WTC11 (cell line): ENCODE measurements around the gene PSMC3. TPM values are rescaled to one million over a fixed set of nuclear protein-coding genes. Genes with fewer than 3 reads are reported as not detected.

Experiments
- ATAC-seq: fragments of 200-7000 bp; cut with Tn5 transposase; 2 replicates; pipeline ENCODE4 v1.10.0; 2021; ENCODE audit warnings: mild to moderate bottlenecking, moderate library complexity
- CTCF ChIA-PET: fragments of 300-600 bp; sonication (Branson Sonifier 250); formaldehyde crosslinking; loops from one replicate; lab custom pipeline; 2021; ENCODE audit warnings: antibody characterized with exemption; lab: Charles Lee
- POLR2A ChIA-PET: fragments of 350-600 bp; sonication (Branson Sonifier 250); formaldehyde crosslinking; loops from one replicate; lab custom pipeline; 2021; ENCODE audit warnings: antibody characterized with exemption; lab: Charles Lee
- DNase-seq: peaks from one replicate; pipeline ENCODE4 v3.0.0; 2021; ENCODE audit warnings: low spot score
- H3K27ac Mint-ChIP-seq: 2 replicates; pipeline ENCODE4 v1.8.0; 2021; ENCODE audit warnings: mixed read lengths
- H3K27me3 Mint-ChIP-seq: 2 replicates; pipeline ENCODE4 v1.8.0; 2021; ENCODE audit warnings: low read depth, mild to moderate bottlenecking, moderate library complexity, mixed read lengths
- H3K36me3 Mint-ChIP-seq: 2 replicates; pipeline ENCODE4 v1.8.0; 2021; ENCODE audit warnings: mixed read lengths
- H3K4me1 Mint-ChIP-seq: 2 replicates; pipeline ENCODE4 v1.8.0; 2022; ENCODE audit warnings: mixed read lengths
- H3K4me3 Mint-ChIP-seq: 2 replicates; pipeline ENCODE4 v1.8.0; 2021; ENCODE audit warnings: mild to moderate bottlenecking, moderate library complexity, mixed read lengths
- H3K9me3 Mint-ChIP-seq: 2 replicates; pipeline ENCODE4 v1.8.0; 2021; ENCODE audit warnings: mixed read lengths
- CDX4 ChIP-seq: fragments of 250-450 bp; sonication (Bioruptor Pico); IDR thresholded peaks from 2 replicates; pipeline ENCODE4 v1.9.0; 2021; ENCODE audit warnings: moderate library complexity, mild to moderate bottlenecking, inconsistent platforms, borderline replicate concordance
- ESRRA ChIP-seq: sonication (generic); formaldehyde crosslinking; IDR thresholded peaks from 2 replicates; pipeline ENCODE4 v1.8.1; 2022; ENCODE audit warnings: mild to moderate bottlenecking, missing genetic modification reagents, borderline replicate concordance
- GTF2I ChIP-seq: fragments of 250-450 bp; sonication (Bioruptor Pico); conservative IDR thresholded peaks from 2 replicates; pipeline ENCODE4 v1.4.0; 2021; ENCODE audit warnings: mild to moderate bottlenecking
- JUN ChIP-seq: sonication (generic); formaldehyde crosslinking; IDR thresholded peaks from 2 replicates; pipeline ENCODE4 v1.8.0; 2023; ENCODE audit warnings: mild to moderate bottlenecking, missing genetic modification reagents
- KAT7 ChIP-seq: sonication (generic); formaldehyde crosslinking; IDR thresholded peaks from 2 replicates; pipeline ENCODE4 v1.8.1; 2023; ENCODE audit warnings: missing genetic modification reagents, mild to moderate bottlenecking, borderline replicate concordance
- MLX ChIP-seq: sonication (generic); formaldehyde crosslinking; IDR thresholded peaks from 2 replicates; pipeline ENCODE4 v1.8.1; 2023; ENCODE audit warnings: mild to moderate bottlenecking, missing genetic modification reagents, moderate library complexity
- NR1H2 ChIP-seq: sonication (generic); formaldehyde crosslinking; IDR thresholded peaks from 2 replicates; pipeline ENCODE4 v1.9.0; 2021; ENCODE audit warnings: mild to moderate bottlenecking, moderate library complexity, missing genetic modification reagents
- NR2C2 ChIP-seq: sonication (generic); formaldehyde crosslinking; IDR thresholded peaks from 2 replicates; pipeline ENCODE4 v1.8.0; 2022; ENCODE audit warnings: mild to moderate bottlenecking, missing genetic modification reagents
- PRRX2 ChIP-seq: fragments of 250-450 bp; sonication (Bioruptor Pico); IDR thresholded peaks from 2 replicates; pipeline ENCODE4 v1.8.0; 2021; ENCODE audit warnings: mild to moderate bottlenecking
- STAT6 ChIP-seq: sonication (generic); formaldehyde crosslinking; conservative IDR thresholded peaks from 2 replicates; pipeline ENCODE4 v1.8.1; 2023; ENCODE audit warnings: mild to moderate bottlenecking, low read depth, missing genetic modification reagents, moderate library complexity
- TP53 ChIP-seq: sonication (generic); formaldehyde crosslinking; IDR thresholded peaks from 2 replicates; pipeline ENCODE4 v1.8.1; 2023; ENCODE audit warnings: mild to moderate bottlenecking, missing genetic modification reagents
- USF1 ChIP-seq: sonication (generic); formaldehyde crosslinking; IDR thresholded peaks from 2 replicates; pipeline ENCODE4 v1.8.0; 2022; ENCODE audit warnings: mild to moderate bottlenecking, missing genetic modification reagents
- ZBTB21 ChIP-seq: sonication (generic); formaldehyde crosslinking; IDR thresholded peaks from 2 replicates; pipeline ENCODE4 v1.8.1; 2023; ENCODE audit warnings: mild to moderate bottlenecking, missing genetic modification reagents, borderline replicate concordance
- ZNF121 ChIP-seq: sonication (generic); formaldehyde crosslinking; IDR thresholded peaks from 2 replicates; pipeline ENCODE4 v1.8.0; 2023; ENCODE audit warnings: missing genetic modification reagents
- ZNF138 ChIP-seq: sonication (generic); formaldehyde crosslinking; conservative IDR thresholded peaks from 2 replicates; pipeline ENCODE4 v1.8.1; 2022; ENCODE audit warnings: mild to moderate bottlenecking, moderate library complexity, missing genetic modification reagents
- ZNF219 ChIP-seq: sonication (generic); formaldehyde crosslinking; IDR thresholded peaks from 2 replicates; pipeline ENCODE4 v1.8.0; 2023; ENCODE audit warnings: missing genetic modification reagents, mild to moderate bottlenecking, borderline replicate concordance
- ZNF671 ChIP-seq: fragments of 250-450 bp; sonication (Bioruptor Pico); IDR thresholded peaks from 2 replicates; pipeline ENCODE4 v1.8.0; 2021; ENCODE audit warnings: mild to moderate bottlenecking
- total RNA-seq: library from RNA; stranded (reverse); gene quantifications from 3 replicates; pipeline ENCODE4 v1.2.3, GENCODE V29; 2021
- TF ChIP-seq, protein P1 (sequence below): sonication (generic); formaldehyde crosslinking; IDR thresholded peaks from 2 replicates; pipeline ENCODE4 v1.8.1; 2023; ENCODE audit warnings: mild to moderate bottlenecking, missing genetic modification reagents, moderate library complexity
- TF ChIP-seq, protein P2 (sequence below): fragments of 250-450 bp; sonication (Bioruptor Pico); IDR thresholded peaks from 2 replicates; pipeline ENCODE4 v1.9.0; 2021; ENCODE audit warnings: mild to moderate bottlenecking
- TF ChIP-seq, protein P3 (sequence below): sonication (generic); formaldehyde crosslinking; IDR thresholded peaks from 2 replicates; pipeline ENCODE4 v1.8.0; 2023; ENCODE audit warnings: missing genetic modification reagents
- TF ChIP-seq, protein P4 (sequence below): sonication (generic); formaldehyde crosslinking; IDR thresholded peaks from 2 replicates; pipeline ENCODE4 v1.8.0; 2023; ENCODE audit warnings: mild to moderate bottlenecking, missing genetic modification reagents
- TF ChIP-seq, protein P5 (sequence below): sonication (generic); formaldehyde crosslinking; IDR thresholded peaks from 2 replicates; pipeline ENCODE4 v1.8.1; 2023; ENCODE audit warnings: mild to moderate bottlenecking, missing genetic modification reagents

The PSMC3 gene
- total RNA-seq, 1 experiment from 2014 or later = 162 TPM

GRCh38 chr11:47394322-47395222, 31.7 kb downstream of the PSMC3 start (continued):
- TF ChIP-seq, protein P1, sequence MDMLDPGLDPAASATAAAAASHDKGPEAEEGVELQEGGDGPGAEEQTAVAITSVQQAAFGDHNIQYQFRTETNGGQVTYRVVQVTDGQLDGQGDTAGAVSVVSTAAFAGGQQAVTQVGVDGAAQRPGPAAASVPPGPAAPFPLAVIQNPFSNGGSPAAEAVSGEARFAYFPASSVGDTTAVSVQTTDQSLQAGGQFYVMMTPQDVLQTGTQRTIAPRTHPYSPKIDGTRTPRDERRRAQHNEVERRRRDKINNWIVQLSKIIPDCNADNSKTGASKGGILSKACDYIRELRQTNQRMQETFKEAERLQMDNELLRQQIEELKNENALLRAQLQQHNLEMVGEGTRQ (CRISPR knock-in tag) = no peak
- TF ChIP-seq ZNF138 (CRISPR knock-in tag) (no peak), PRRX2 (CRISPR knock-in tag) (no peak), ZNF671 (CRISPR knock-in tag) (no peak), NR1H2 (CRISPR knock-in tag) (no peak), CDX4 (CRISPR knock-in tag) (no peak), ZBTB21 (CRISPR knock-in tag) (no peak), USF1 (CRISPR knock-in tag) (no peak)
- TF ChIP-seq, protein P2, sequence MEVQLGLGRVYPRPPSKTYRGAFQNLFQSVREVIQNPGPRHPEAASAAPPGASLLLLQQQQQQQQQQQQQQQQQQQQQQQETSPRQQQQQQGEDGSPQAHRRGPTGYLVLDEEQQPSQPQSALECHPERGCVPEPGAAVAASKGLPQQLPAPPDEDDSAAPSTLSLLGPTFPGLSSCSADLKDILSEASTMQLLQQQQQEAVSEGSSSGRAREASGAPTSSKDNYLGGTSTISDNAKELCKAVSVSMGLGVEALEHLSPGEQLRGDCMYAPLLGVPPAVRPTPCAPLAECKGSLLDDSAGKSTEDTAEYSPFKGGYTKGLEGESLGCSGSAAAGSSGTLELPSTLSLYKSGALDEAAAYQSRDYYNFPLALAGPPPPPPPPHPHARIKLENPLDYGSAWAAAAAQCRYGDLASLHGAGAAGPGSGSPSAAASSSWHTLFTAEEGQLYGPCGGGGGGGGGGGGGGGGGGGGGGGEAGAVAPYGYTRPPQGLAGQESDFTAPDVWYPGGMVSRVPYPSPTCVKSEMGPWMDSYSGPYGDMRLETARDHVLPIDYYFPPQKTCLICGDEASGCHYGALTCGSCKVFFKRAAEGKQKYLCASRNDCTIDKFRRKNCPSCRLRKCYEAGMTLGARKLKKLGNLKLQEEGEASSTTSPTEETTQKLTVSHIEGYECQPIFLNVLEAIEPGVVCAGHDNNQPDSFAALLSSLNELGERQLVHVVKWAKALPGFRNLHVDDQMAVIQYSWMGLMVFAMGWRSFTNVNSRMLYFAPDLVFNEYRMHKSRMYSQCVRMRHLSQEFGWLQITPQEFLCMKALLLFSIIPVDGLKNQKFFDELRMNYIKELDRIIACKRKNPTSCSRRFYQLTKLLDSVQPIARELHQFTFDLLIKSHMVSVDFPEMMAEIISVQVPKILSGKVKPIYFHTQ (CRISPR knock-in tag) = no peak
- TF ChIP-seq, protein P3, sequence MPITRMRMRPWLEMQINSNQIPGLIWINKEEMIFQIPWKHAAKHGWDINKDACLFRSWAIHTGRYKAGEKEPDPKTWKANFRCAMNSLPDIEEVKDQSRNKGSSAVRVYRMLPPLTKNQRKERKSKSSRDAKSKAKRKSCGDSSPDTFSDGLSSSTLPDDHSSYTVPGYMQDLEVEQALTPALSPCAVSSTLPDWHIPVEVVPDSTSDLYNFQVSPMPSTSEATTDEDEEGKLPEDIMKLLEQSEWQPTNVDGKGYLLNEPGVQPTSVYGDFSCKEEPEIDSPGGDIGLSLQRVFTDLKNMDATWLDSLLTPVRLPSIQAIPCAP (CRISPR knock-in tag) = no peak
- TF ChIP-seq, all 79 proteins: peak for 0

DNA sequence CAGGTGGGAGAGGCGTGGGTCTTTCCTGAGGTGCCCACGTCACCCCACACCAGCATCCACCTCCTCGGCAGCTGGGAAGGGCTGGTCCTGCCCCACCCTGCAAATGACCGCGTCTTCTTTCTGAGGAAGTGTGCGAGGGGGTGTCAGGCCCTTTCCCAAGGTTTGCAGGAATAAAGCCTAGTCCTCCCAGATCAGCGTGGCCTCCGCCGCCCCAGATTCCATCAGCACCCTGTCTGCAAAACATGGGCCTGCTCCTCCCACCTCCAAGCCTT, 32.3 kb downstream of the PSMC3 start:
- no peak for ATAC-seq
- CTCF ChIA-PET = interaction anchor here (0.9 to 1.8 kb wide), 2 partner anchors 18 to 20 kb away, joined by 4 to 6 read pairs; no protein-coding TSS in a partner anchor
- POLR2A ChIA-PET = no interaction called here
- TF ChIP-seq STAT6 (CRISPR knock-in tag) = no peak
- no peak for TF ChIP-seq NR1H2 (CRISPR knock-in tag)
- TF ChIP-seq MLX = no peak
- TF ChIP-seq, protein P4, sequence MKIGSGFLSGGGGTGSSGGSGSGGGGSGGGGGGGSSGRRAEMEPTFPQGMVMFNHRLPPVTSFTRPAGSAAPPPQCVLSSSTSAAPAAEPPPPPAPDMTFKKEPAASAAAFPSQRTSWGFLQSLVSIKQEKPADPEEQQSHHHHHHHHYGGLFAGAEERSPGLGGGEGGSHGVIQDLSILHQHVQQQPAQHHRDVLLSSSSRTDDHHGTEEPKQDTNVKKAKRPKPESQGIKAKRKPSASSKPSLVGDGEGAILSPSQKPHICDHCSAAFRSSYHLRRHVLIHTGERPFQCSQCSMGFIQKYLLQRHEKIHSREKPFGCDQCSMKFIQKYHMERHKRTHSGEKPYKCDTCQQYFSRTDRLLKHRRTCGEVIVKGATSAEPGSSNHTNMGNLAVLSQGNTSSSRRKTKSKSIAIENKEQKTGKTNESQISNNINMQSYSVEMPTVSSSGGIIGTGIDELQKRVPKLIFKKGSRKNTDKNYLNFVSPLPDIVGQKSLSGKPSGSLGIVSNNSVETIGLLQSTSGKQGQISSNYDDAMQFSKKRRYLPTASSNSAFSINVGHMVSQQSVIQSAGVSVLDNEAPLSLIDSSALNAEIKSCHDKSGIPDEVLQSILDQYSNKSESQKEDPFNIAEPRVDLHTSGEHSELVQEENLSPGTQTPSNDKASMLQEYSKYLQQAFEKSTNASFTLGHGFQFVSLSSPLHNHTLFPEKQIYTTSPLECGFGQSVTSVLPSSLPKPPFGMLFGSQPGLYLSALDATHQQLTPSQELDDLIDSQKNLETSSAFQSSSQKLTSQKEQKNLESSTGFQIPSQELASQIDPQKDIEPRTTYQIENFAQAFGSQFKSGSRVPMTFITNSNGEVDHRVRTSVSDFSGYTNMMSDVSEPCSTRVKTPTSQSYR (CRISPR knock-in tag) = no peak
- TF ChIP-seq, protein P5, sequence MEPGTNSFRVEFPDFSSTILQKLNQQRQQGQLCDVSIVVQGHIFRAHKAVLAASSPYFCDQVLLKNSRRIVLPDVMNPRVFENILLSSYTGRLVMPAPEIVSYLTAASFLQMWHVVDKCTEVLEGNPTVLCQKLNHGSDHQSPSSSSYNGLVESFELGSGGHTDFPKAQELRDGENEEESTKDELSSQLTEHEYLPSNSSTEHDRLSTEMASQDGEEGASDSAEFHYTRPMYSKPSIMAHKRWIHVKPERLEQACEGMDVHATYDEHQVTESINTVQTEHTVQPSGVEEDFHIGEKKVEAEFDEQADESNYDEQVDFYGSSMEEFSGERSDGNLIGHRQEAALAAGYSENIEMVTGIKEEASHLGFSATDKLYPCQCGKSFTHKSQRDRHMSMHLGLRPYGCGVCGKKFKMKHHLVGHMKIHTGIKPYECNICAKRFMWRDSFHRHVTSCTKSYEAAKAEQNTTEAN (CRISPR knock-in tag) = no peak
- TF ChIP-seq TP53 (CRISPR knock-in tag) = no peak
- TF ChIP-seq JUN (CRISPR knock-in tag) = no peak
- no peak for TF ChIP-seq ZNF121 (CRISPR knock-in tag)
- TF ChIP-seq ZNF219 (CRISPR knock-in tag) = no peak
- no peak for TF ChIP-seq ESRRA
- no peak for TF ChIP-seq NR2C2 (CRISPR knock-in tag)
- TF ChIP-seq KAT7 (CRISPR knock-in tag) = no peak
- no peak for TF ChIP-seq GTF2I

More for the DNA sequence above, 32.3 kb downstream of the PSMC3 start:
- Mint-ChIP-seq H3K36me3 (no peaks in the 10 kb centered on the region), H3K4me1 (peaks cover 12% of the 10 kb centered on the region), H3K4me3 (no peak overlapping the region), H3K9me3 (no peaks in the 10 kb centered on the region), H3K27ac (no peak overlapping the region), H3K27me3 (no peaks in the 10 kb centered on the region)
- DNase-seq = no peak
